HG03095 (cell line): ENCODE results near the gene PGM5.
A peak's percentile ranks its signal among the peaks of the same experiment; 100 is the strongest.

Source experiments
- ATAC-seq: cut with Tn5 transposase; IDR thresholded peaks from one replicate; pipeline ENCODE4 v1.9.1; 2021; ENCODE audit warnings: moderate library complexity; ENCODE audit not compliant: unreplicated experiment

The PGM5 gene

DNA sequence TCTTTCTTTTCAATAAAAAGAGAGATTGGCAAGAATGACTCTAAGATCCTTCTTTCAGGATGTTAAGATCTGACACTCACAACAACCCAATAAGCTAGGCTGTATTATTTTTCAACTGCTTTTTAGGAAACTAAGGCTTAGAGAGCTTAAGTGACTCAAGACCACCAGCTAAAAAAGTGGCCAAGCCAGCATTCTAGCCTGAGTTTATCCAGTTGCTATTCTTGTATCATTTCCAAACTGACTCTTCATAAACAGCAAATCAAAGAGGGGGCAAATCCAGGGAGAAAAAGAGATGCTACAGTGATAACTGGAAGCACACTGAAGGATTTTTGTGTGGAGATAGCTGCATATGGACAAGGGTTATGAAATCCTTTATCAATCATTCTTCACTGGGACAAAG lies 137.1 kb downstream of the PGM5 start:
- ATAC-seq = no peak

DNA sequence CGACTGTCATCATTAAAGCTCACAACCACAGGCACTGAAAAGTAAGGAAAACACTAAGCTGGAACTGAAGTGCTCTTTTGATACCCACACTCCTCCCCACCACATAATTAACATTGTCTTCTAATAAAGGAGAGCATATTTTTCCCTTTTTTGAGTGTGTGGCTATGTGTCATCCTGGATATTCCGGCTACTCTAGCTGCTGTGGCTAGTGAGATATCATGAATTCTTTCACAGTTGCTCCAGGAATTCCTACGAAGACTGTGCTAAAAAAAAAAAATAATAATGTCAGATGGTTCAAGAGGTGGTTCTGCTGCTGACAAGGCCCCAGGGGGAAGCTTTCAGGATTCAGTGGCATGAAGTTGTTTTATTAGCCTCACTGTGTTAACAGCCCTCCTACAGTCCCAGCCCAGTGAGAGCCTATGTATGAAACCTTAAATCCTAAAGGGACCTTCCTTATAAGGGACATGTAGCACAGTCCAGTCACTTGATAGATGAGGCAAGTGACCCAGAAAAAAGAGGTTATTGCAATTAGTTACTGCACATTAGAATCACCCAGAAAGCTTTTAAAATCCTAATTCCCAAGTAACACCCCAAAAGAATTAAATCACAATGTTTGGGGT lies 137.7 kb downstream of the PGM5 start:
- ATAC-seq = no peak

DNA sequence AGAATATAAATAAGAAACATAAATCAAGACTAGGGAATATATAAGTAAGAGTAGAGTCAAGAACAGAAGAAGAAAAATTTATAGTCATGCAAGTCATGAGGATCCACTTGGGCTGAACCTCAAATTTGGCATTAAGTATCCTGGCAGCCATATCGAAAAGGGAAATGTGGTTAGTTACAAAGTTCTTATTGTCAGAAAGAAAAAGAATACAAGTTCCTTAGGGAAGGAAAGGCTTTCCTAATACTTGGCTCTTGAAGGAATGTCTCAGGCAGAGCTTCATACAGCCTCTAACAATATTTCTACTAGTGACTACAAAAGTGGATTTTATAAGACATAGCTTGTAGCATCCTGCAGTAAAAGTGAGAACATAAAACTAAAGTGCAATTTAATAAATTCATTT lies 138.8 kb downstream of the PGM5 start:
- ATAC-seq = no peak

DNA sequence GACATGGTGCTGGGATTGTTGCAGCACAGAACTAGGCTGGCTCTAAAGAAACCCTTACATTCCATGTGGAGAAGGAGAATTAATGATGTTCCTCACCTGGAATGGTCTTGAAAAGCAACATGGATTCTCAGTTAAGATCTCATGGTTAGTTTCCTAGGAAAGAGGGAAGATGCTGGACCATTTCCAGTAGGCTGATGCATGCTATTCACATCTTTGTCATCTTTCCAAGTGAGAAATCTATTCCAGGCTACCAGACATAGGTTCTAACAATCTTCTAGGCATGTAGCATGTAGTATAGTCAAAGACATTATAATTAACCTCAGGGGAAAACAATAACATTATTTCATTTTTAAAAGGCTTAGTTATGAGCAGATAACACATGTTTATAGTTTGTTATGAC lies 139.9 kb downstream of the PGM5 start:
- no peak for ATAC-seq

DNA sequence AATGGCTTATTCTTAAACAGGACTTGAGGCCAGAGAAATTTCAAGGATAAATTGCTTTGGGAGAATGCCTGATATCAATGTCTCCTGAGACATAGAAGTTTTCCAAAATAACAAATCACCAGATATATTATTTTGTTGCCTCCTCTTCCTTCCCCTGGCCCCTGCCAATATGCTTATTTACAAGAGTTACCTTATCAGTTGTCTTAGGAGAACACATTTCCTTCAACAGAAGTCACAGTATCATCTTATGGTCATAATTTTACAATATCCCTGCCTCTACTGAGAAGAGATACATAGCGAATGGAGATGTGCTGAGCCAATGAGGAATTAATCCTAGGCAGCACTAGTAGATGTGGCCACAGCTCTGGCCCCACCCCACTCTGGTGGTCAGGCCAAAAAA lies 141.2 kb downstream of the PGM5 start:
- ATAC-seq = no peak

DNA sequence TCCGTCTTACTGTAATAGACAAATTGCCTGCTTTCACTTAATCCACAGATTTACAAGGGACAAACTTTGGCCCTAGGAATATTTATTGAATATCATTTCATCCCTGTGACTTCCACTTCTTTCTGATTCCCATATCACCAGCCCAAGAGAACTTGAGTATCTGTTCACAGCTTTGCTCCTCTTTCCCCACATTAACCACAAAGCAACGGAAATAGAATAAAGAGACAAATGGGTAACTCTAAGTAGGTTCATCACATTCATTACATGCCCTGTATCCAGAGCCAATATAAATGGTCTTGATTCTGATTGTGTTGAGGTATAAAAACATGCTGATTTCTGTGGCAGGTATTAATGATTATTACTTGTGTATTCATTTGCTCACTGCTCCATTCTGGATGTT lies 142.4 kb downstream of the PGM5 start:
- ATAC-seq = no peak

DNA sequence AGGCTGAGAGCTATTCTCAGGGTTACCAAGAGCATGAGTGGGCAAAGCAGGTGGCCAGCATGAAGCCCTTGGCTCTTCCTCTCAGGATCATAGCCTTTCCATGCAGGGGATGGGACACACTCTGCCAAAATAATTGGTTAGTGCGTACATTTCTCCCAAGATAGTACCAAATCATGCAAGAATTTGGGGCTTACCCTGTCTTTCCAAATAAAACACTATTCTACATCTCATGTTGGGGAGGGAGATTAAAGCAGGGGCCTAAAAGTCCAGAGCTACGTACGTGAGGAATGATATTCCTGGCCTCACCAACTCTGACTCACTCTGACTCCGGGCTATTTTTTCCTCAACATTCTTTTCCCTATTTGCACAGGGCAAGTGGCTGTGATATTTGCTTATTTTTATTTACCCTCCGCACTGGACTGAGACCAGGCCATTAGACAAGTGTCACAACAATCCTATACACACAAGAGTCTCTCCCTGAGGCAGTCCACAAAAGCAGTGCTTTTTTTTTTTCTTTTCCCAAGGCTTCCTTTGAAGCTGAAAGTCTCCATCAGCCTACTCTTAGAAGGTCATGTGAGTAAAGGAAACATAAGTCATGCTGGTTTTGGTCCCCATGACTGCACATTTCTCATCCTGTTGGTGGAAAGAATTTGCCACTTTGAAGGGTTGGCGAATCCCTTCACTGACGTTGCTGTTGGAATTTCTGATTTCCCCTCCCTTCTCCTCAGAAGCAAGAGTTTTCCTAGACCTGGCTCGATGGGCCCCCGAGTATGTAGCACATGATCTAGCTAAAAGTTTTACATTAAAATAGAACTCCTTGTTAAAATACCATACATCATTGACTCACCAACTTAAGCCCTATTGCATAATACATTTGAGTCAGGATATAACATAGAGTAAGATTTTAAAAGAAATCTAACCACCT lies 144.3 kb downstream of the PGM5 start:
- no peak for ATAC-seq

DNA sequence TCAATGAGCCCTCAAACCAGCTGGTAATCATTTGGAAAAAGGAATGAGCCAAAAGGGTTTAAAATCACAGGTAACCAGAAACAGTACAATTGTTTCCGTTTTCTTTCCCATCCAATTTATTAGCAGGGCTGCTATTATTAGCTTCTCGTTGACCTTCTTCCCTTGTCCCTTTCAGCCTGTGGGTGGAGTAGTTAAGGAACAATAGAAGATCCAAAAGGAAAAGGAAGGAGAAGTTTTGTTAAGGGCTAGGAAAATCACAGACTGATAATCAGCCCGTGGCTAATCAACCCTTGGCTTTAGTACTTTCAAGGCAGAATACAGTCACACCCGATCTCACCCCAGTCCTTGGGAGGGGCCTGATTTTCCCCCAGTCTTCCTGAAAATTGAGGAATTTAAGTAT lies 145.9 kb downstream of the PGM5 start:
- ATAC-seq = no peak

DNA sequence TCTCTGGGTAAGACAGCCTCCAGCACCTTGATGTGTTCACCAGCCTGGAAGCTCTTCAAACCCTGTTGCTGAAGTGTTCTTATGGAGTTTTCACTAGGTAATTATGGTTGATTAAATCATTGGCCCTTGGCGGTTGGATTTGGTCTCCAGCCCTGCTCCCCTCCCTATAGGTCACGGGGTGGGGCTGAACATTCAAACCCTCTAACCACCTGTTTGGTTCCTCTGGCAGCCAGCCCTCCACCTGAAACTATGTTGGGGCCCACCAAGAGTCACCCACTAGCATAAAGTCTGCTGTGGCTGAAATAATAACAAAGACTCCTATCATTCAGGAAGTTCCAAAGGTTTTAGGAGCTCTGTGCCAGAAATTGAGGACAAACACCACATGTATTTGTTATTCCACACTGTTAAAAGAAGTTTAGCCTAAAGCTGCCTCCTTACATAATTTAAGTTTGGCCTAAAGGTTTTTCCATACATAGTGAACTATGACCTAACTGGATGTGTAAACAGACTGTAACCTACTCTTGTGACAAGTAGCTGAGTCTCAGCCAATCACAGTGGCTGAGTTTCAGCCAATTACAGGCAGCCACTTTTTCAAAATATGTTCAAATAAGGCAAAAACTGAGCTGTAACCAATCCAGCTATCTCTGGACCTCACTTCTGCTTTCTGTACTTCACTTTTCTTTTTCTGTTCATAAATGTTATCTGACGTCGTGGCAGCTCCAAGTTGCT lies 149.4 kb downstream of the PGM5 start:
- ATAC-seq = peak; percentile 59

DNA sequence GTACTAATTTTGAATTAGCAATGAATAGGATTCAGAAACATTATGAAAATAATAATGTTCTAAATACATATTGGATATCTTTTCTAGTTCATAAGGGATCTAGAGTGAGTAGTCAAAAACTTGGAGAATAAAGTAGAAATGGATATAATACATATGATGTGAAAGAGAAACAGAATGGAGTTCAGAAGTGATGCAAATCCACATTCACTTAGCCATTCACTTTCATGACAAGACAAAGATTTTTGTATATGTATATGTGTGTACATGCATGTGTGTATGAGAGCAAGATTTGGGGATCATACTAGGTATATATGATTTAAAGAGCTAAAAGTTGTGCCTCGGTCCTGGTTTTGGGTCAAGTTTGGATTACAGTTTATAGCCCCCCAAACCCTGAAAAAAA lies 150.1 kb downstream of the PGM5 start:
- ATAC-seq = no peak

DNA sequence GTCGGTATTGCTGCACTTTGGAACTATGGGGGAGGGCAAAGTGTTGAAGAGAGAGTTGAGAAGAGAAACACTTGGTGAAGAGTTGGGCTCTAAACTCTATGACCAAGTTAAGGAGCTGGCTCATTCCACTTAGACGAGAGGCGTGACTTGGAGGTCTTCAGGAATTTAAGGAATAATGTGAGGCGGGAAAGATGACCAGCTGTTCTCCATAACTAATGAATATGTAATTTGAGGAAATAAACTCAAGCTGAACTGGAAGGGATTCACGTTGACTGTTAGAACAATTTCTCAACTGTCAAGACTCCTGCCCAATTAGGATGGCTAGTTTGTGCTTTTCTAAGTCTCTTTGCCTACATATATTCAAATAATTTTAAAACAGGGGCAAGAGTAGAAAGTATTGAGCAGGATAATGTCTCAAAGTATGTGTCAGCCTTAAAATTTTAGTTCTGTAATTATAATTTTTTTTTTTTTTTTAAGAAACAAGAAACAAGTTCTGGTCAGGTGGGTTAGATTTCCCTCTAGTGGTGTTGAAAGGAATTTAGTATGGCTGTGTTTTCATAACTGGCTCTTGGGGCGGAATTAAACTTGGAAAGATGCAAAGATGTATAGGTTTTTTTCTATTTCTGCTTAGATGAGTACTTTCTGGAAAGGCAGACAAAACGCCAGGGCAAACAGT lies 150.9 kb downstream of the PGM5 start:
- no peak for ATAC-seq

DNA sequence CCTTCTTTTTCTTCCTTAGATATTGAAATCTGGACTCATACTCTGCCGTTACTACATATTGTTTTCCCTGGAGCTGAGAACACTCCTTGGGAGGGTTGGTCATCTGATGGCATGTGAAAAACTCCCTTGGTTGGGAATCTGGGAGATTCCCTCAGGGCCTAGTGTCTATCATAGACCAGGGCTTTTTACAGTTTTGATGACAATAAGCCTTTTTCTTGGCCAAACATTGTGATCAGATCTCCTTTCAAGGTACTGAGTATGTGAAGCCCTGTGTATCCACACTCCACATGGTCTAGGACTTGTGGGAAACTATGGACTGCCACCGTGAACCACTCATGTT lies 151.4 kb downstream of the PGM5 start:
- no peak for ATAC-seq

DNA sequence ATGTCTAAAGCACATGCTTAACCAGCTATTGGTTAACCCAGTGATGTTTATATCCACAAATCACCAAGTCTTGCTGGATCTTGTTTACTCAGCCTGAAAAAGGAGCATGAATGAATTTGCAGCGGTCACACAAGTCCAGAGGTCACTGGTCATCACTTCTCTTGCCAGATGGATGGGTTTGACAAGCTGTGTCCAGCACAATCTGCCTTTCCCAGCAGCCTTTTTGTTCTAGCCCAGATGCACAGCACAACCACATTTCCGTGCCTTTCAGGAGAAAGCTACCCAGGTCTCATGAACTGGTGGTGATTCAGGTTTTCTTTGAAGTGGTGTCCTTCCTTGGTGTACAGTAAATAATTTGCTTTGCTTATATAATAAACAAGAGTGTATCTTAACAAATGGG lies 152.1 kb downstream of the PGM5 start:
- ATAC-seq = no peak

DNA sequence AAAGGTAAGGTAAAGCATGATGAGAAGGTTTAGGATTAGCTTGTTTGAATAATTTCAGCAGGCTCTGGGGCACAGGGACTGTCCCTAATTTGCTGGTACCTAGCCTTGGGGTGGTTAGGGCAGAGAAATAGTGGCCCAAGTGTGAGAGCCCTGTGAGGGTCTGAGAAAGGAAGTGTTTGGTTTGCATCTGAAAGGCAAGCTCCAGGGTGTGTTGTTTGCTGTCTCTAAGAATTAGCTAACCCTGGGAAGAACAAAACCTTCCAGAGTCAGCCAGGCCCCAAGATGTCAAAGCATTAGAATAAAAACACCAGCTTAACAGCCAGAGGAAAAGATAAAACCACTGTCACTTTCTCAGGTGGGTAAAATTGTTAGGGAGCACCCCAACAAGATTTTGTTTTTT lies 153.3 kb downstream of the PGM5 start:
- no peak for ATAC-seq

DNA sequence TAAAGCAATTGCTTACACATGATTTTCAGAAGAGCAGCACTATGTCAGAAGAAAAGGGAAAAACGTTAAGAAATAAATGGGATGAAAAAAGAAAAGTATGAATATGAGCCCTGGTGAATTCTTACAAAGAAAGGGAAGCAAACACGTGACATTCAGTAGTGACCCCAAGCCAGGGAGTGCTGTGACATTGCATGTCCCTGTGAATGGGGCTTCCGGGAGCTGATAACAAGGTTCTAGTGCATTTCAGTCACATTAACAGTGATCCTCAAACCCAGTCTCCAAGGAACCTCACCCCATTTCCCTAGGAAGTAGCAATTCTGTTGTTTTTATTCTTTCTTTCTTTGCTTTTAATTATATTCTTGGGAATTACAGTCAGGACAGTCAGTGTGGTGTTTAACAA lies 157.0 kb downstream of the PGM5 start:
- ATAC-seq = no peak

DNA sequence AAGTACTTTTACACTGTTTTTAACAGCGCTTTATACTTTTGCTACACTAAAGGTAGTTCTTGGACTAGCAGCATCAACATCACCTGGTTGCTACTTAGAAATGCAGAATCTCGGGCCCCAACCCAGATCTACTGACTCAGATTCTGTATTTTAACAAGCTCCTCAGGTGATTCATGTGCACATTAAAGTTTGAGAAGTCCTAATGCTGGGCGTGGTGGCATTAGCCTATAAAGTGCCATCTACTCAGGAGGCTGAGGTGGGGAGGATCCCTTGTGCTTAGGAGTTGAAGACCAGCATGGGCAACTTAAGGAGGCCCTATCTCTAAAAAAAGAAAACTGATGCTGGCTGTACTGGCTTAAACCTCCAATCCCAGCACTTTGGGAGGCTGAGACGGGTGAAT lies 157.6 kb downstream of the PGM5 start:
- ATAC-seq = no peak

DNA sequence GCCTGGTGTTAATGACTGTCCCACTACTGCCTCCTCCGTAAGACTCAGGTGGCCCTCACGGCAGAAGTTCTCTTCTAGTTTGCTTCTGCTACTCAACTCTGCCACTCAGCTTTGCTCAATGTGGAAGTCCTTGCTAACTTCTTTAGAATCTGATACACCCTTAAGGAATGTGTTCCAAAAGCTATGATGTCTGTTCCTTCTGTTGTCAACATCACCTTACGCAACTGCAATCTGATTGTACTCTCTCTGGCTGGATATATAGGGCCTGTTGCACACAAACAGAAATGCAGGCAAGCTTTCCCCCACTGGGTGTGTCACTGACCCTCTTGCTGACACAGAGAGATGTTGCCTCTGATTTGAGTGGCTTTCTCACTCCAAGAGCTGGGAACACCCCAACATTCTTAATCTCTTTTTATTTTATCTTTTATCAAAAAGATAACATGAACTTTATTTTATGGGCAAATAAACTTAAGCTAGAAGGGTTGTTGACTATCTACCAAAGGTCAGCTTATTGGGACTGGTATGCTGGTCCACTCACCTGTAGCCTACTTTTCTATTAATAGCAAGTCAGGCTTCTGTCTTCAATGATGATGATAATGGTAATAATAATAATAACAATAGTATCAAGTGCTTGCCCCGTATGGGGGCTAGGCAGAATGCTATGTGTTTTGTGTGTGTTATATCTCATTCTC lies 159.1 kb downstream of the PGM5 start:
- ATAC-seq = no peak

DNA sequence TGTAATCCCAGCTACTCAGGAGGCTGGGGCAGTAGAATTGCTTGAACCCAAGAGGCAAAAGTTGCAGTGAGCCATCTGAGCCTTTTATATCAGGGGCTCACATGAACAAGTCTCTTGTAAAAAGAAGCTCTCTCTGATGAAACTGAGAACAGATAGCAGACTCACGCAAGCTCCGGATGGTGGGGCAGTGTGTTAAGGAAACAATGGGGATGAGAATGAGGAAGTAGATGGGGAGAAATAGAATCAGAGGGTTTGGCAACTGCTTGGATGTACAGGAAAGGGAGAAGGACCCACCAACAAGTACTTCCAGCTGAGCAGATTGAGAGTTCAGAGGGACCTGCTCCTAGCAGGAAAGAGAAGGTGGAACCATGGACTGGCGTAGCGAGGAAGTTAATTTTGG lies 165.7 kb downstream of the PGM5 start:
- no peak for ATAC-seq

DNA sequence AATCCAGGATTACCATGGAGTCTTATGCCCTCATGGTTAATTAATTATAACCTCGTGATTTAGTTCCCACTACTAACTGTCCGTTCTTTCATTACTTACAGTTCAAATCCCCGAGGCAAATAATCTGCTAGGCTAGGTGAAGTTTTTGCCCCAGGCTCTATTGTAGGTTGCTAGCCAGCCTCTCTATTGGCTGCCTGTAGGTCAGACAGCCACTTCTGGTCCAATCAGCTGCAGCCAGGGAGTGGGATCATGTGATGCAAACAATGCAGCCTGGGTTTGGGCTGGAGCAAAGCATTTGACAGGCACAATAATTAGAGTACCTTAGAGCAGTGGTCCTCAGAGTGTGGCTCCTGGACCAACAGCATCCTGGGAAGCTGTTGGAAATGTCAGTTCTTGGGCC lies 166.5 kb downstream of the PGM5 start:
- no peak for ATAC-seq

DNA sequence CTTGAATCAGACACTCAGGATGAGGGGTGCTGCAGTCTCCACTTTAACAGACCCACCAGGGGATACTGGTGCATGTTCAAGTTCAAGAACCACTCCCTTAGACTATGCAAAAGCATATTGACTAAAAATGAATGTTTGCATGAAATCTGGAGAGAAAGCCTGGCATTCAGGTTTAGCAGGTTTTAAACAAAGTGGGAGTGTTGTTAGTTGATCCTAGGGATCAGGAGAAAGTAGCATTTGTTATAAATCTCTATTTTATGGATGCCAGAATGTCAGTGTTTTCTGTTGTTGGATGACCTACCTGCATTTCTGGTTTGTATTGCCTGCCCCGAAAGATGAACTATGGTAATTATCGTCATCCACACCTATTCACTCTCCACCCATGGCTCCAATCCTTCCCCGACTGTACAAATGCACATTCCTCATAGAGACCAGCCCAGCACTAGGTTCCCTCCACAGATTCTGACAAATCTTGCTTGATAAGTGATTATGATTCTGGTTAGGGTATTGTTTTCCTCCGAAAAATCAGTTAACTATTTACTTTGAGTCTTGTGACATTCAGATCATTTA lies 167.0 kb downstream of the PGM5 start:
- ATAC-seq = no peak

DNA sequence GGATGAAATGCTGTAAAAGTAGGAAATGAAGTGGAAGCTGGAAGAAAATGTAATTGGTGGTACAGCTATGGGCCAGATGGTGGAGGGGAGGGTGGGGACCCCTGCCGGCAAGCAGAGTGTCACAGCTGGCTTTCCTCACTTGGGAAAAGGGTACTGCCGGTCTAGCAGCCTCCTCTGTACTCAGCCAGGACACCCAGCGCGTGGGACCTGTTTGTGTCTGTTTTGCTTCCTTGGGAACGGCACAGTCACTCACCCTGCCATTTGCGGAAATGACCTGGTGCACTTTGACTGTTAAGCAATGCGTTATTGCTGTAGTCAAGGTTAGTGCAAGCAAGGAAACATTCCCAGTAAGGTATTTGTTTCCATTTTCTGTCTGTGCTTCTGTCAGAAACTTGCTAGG lies 174.2 kb downstream of the PGM5 start:
- no peak for ATAC-seq
